Limb (tissue), 2 donors: ENCODE measurements around the gene PRPF31.

Experiments used
- DNase-seq, 2 donors: peaks; one replicate each; pipeline ENCODE4 v3.0.0-alpha.2; 2016; ENCODE audit errors: extremely low spot score in 2 of 2

Gene PRPF31

GRCh38 chr19:54138489-54139256 lies 23.1 kb downstream of the PRPF31 start:
- no peak for DNase-seq

- no peak for DNase-seq
These were observed 25.8 kb downstream of the PRPF31 start for GRCh38 chr19:54141356-54141755.

- DNase-seq = no peak
These were observed 26.7 kb downstream of the PRPF31 start for GRCh38 chr19:54142166-54142780.

GRCh38 chr19:54145541-54146158 lies 30.1 kb downstream of the PRPF31 start:
- DNase-seq = no peak

- no peak for DNase-seq
These were observed 32.1 kb downstream of the PRPF31 start for GRCh38 chr19:54147676-54148075.

GRCh38 chr19:54148158-54148557 lies 32.6 kb downstream of the PRPF31 start:
- no peak for DNase-seq

- DNase-seq = no peak
These were observed 33.7 kb downstream of the PRPF31 start for GRCh38 chr19:54149021-54149812.

- no peak for DNase-seq
These were observed 35.9 kb downstream of the PRPF31 start for GRCh38 chr19:54151362-54152035.

GRCh38 chr19:54152267-54152666 lies 36.7 kb downstream of the PRPF31 start:
- DNase-seq = no peak

- no peak for DNase-seq
These were observed 37.4 kb downstream of the PRPF31 start for GRCh38 chr19:54152878-54153524.

GRCh38 chr19:54153731-54154326 lies 38.3 kb downstream of the PRPF31 start:
- DNase-seq = no peak

- no peak for DNase-seq
These were observed 39.2 kb downstream of the PRPF31 start for GRCh38 chr19:54154603-54155345.

- DNase-seq = peak in 1 of 2 donors; percentile 46
These were observed 40.1 kb downstream of the PRPF31 start for GRCh38 chr19:54155694-54156093.

- DNase-seq = no peak
These were observed 40.9 kb downstream of the PRPF31 start for GRCh38 chr19:54156490-54156889.

- no peak for DNase-seq
These were observed 41.4 kb downstream of the PRPF31 start for GRCh38 chr19:54156953-54157352.

GRCh38 chr19:54158812-54159351 lies 43.3 kb downstream of the PRPF31 start:
- DNase-seq = no peak

- DNase-seq = peak; percentile 98 to 100
These were observed 44.0 kb downstream of the PRPF31 start, which contains the start of gene LENG1 for GRCh38 chr19:54159352-54160181. Gene LENG1 (minus strand): TSS chr19:54159721. CDS start chr19:54159695, 26 bp downstream.

- DNase-seq = no peak
These were observed 44.7 kb downstream of the PRPF31 start for GRCh38 chr19:54160182-54160811.
